ENCODE data around the gene ACSL4. TPM values are rescaled to one million over a fixed set of nuclear protein-coding genes. Genes with fewer than 3 reads are reported as not detected.

The ACSL4 gene
- total RNA-seq (2022; extraction: Qiagen RNA extraction; ENCODE audit: low read depth), result 18.3 to 28.0 TPM (median 25.6 TPM) in 5 replicates

DNA sequence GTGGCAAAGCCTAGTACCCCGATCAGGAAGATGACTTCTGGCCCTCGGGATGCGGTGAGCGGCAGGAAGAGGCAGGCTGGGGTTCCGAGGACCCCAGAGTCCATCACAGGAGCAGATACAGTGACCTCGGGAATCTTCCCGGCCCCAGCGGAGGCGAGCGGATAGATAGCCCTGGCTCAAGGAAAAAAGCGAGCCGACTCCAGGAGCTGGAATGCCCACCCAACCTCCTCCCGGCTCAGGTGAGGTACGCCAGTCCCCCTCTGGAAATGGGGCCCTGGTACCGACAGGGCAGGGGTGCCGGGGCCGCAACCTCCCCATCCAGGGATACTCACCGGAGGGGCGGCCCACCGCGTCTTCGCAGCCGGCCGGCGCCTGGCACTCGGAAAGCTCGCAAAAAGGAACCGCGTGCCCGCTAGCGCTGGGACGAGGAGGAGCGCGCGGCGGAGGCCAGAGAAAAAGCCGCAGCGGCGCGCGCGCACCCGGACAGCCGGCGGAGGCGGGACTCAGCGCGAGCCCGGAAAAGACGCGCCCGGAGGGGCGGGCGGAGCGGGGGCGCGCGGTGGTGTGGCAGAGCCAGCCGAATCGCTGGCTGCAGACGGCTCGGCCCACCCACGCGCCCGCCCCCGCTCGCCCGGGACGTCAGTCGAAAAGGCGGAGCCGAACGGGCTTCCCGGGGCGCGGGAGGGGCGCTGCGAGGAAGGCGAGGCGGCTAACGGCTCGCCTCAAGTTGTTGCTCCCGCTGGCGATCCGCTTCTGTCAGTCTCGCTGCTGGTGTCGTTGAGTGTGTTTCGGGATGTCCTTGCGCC, at the start of gene ACSL4:
Gene ACSL4, minus strand, starts transcription at position 451 of the 806 bp plus-strand sequence. CDS start 49,894 bp downstream, outside the sequence.

DNA sequence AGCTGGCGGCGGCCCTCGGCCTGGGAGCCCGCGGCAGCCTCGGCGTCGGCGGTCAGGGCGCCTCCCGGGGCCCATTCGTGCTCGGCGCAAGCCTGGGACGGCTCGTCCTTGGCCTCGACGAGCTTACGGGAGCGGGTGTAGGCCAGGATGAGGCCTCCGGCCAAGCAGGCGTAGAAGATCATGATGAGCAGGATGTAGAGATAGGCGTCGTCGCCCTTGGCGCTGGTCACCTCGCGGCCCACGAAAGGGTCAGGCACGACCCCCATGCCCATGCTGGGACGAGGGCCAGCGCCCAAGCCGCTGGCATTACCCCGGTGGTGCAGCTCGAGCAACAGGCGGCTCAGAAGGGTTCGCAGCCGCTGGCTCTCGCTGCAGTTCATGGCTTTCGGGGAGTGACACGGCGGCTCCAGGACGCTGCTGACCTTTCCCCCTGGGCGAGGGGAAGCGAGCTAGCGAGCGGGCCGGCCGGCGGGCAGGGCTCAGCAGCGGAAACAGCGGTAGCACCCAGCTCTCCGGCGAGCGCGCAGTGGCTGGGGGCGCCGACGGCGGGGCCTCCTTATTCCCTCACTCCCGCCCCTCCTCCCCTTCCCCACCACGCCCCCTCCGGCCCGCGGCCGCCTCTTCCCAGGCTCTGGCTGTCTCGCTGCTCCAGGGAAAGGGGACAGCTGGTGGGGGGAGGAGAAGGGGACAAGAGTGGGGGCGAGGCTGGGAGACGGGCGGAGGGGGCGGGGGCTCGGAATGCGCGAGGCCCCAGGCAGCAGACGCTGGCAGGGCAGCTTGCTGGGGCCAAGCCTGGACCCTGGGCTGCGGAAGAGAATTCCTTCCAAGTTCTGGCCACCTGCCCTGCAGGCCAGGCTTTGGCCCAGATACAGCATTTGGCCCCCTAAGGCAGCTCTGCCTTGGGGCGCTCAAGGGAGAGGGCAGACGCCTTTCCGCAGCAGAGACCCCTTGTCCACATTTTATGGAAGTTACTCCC, 108.1 kb downstream of the ACSL4 start, which contains the start of gene KCNE5:
Gene KCNE5, minus strand, starts transcription at position 532 of the 976 bp plus-strand sequence. Its CDS starts 152 bp downstream, at position 380.

Other genes starting within 250 kb of the ACSL4 start
- 8.5 to 11.5 TPM (median 9.9 TPM) in 5 replicates for gene NXT2, start 196.4 kb downstream of the ACSL4 start, total RNA-seq (2022; extraction: Qiagen RNA extraction; ENCODE audit: low read depth)
- 0.09 to 0.22 TPM (median 0.11 TPM) in 3 of 5 replicates, not detected in the others for gene KCNE5, start 108.1 kb downstream of the ACSL4 start, total RNA-seq (2022; extraction: Qiagen RNA extraction; ENCODE audit: low read depth)